CD4-positive, alpha-beta T cell treated with Interleukin-4 for 1 hour (primary cell): ENCODE measurements around the gene SLC35A5.

Experiments used
- DNase-seq, 2 donors: peaks; one replicate each; pipeline ENCODE4 v3.0.0-alpha.2; 2020 to 2022

Gene SLC35A5

GRCh38 chr3:112627919-112628466 is 66.1 kb downstream of the SLC35A5 start:
- DNase-seq, result no peak

DNA sequence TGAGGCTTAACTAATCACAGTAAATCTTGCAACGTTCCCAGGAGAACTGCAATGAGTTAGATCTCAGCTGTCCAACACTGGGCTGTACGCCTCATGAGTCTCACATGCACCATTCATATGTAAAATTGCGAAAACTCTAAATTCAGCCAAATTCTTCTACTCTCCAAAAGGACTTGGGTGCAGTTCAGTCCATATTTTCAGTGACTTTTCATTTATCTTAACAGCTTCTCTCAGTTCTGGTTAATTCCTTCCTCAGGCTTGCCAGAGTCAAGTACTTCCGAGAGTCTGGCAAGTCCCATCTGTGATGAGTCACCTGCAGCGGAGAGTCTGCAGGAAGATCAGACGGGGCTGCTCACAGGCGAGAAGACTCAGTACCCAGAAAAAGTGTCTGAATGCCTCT is 67.6 kb downstream of the SLC35A5 start:
- DNase-seq, result no peak

DNA sequence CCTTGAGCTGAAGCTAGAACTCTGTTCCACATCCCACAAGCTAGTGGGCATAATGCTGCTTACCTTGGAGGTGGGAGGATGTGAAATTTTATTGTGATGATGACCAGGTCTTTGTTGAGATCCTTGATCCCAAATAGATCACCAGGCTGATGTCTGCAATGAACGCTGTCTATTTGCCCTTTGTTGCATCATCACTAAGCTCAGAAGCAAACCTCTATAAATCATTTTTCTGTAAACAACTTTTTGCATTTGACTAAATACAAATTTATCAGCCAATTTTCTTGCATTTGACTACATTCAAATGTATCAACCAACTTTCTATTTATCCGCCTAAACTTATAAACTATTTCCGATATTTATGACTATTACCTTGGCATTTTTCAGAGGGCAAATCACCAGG is 69.4 kb downstream of the SLC35A5 start:
- no peak for DNase-seq

DNA sequence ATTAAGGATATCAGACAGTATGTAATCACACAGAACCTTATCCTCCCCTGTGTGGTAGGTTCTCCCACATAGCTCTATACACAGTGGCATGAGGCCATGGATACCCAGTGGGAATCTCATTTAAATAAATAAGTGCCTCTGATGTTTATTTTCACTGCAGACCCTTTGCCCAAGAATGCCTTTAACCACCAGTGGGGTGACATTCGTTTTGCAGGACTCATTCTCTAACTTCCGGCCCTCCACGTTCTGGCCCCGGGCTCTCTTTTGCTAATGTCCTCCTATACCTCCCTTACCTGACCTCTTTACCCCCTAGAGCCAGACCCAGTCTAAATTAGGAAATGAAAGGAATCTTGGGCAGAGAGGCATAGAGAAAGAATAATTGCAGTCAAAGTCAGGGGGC is 70.8 kb downstream of the SLC35A5 start:
- DNase-seq, result no peak

DNA sequence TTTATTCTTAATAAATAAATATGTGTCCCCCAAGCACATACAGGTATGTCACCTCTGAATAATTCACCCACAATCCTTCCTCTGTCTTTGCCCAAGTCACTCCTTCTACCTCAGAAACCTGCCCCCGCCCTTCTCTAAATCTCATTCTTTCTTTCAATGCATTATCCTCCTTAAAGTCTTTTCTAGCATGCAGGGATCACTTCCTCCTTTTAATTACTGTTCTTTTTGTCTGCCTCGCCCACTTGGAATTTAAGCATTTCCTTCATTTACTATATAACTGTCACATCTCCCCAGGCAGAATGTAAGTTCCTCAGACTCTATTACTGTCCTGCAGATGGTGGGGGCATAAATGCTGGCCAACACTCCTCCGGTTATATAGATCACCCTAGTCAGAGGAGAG is 71.3 kb downstream of the SLC35A5 start:
- DNase-seq, result no peak

DNA sequence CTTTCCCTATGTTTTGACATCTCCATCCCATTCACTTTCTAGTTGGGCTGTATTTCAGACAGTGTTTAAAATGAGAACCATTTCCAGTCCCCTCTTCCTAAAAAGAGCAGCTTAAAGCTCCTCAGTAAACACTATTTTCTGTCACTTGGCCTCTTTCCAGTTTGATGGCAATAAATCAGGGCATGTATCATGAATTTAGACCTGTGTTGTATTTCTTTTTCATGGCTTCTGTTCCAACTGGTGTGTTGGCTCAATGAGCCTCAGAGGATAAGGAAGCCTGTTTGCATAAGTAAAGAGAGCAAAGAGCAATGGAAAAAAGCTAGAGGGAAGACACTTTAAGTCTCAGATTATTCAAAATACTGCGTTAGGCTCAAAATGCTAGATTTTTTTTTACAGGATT is 71.9 kb downstream of the SLC35A5 start:
- DNase-seq, result no peak

- DNase-seq, result no peak
Measured at GRCh38 chr3:112634786-112635541, 73.1 kb downstream of the SLC35A5 start.
